Vagina (tissue), 2 donors: ENCODE results near the gene TFPT. TPM values are rescaled to one million over a fixed set of nuclear protein-coding genes. Genes with fewer than 3 reads are reported as not detected.
A peak's percentile ranks its signal among the peaks of the same experiment; 100 is the strongest.

Source experiments
- DNase-seq, 2 donors: peaks; one replicate each; pipeline ENCODE4 v3.0.0-alpha.2; 2017; ENCODE audit errors: extremely low spot score in 2 of 2
- H3K27ac ChIP-seq: fragments of 200-600 bp; sonication (generic); one replicate; pipeline ENCODE4 v1.5.1; 2019
- H3K27me3 ChIP-seq: fragments of 200-600 bp; sonication (generic); one replicate; pipeline ENCODE4 v1.5.1; 2019
- H3K36me3 ChIP-seq, 2 donors: fragments of 200-600 bp; sonication (generic); one replicate each; pipeline ENCODE4 v1.5.1; 2017 to 2019
- H3K4me1 ChIP-seq: fragments of 200-600 bp; sonication (generic); one replicate; pipeline ENCODE4 v1.5.1; 2019
- H3K4me3 ChIP-seq, 2 donors: fragments of 200-600 bp; sonication (generic); 1 replicate in 1 of 2; 2 replicates in 1 of 2; pipeline ENCODE4 v1.5.1; 2016 to 2019
- H3K9me3 ChIP-seq: fragments of 200-600 bp; sonication (generic); one replicate; pipeline ENCODE4 v1.5.1; 2019
- POLR2A ChIP-seq, 2 donors: fragments of 450-650 bp; IDR thresholded peaks; one replicate each; pipeline ENCODE4 v1.6.1; 2017; ENCODE audit warnings: antibody characterized with exemption in 2 of 2, mild to moderate bottlenecking in 2 of 2, moderate library complexity in 2 of 2
- POLR2AphosphoS5 ChIP-seq, 2 donors: sonication (generic); formaldehyde crosslinking; IDR thresholded peaks; one replicate each; pipeline ENCODE4 v1.9.0; 2017; ENCODE audit warnings: antibody characterized with exemption in 2 of 2, mild to moderate bottlenecking in 2 of 2, low read depth in 1 of 2; ENCODE audit not compliant: insufficient read depth in 1 of 2
- intact Hi-C: fragments of 100-400 bp; cut with DNase I; formaldehyde crosslinking; loops from one replicate; pipeline ENCODE4 v1.15.1; 2023
- total RNA-seq: library from RNA; depleted of rRNA; stranded (reverse); fragments of >200 nt; gene quantifications from one replicate; pipeline ENCODE4 v1.2.3, GENCODE V29; 2016
- TF ChIP-seq, protein P1 (sequence below), 3 experiments: fragments of 450-650 bp in 2 of 3; fragments of 200-600 bp in 1 of 3; sonication (generic) in 1 of 3; IDR thresholded peaks; one replicate each; pipeline ENCODE4 v1.5.1; 2017 to 2019; ENCODE audit warnings: antibody characterized with exemption in 3 of 3, mild to moderate bottlenecking in 2 of 3, moderate library complexity in 2 of 3

Gene TFPT
- total RNA-seq, 1 donor from 2014 or later, result 13.0 TPM

DNA sequence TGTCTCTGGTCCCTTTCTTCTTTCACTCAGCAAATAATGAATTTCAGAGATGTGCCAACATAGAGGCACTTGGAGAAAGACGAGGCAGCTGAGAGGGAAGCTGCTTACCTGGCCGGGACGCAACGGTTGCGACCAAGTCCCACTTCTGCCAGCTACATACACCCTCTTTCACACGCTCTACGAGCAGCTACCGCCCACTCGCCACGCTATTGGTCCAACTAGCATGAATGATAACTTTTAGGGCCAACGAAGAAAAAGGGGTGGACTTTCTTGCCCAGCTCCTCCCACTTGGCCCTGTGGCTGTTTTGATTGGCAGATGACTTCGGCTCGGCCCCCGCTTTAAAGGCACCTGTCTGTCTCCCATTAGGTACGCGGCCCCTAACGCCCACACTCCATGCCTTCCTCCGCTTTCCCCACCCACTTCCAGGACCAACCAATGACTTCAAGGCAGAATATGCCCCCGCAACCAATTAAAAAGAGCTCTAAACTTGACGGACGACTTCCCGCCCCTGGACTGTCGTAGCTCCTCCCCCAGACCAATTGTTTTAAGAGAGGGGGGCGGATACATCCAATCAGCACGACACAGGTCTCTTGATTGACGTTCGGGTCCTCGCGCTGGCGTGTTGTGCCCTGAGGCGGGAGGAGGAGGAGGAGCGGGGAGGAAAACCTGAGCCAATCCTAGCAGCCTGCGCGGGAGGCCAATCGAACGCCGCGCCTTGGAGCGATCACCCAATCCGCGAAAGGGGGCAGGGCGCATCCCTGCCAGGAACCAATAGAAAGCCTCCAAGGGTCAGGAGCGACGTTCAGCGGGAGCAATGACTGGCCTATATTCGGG lies 21.6 kb upstream of the TFPT start:
- TF ChIP-seq, protein P1, sequence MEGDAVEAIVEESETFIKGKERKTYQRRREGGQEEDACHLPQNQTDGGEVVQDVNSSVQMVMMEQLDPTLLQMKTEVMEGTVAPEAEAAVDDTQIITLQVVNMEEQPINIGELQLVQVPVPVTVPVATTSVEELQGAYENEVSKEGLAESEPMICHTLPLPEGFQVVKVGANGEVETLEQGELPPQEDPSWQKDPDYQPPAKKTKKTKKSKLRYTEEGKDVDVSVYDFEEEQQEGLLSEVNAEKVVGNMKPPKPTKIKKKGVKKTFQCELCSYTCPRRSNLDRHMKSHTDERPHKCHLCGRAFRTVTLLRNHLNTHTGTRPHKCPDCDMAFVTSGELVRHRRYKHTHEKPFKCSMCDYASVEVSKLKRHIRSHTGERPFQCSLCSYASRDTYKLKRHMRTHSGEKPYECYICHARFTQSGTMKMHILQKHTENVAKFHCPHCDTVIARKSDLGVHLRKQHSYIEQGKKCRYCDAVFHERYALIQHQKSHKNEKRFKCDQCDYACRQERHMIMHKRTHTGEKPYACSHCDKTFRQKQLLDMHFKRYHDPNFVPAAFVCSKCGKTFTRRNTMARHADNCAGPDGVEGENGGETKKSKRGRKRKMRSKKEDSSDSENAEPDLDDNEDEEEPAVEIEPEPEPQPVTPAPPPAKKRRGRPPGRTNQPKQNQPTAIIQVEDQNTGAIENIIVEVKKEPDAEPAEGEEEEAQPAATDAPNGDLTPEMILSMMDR (IDR thresholded peaks at IDR 0.05), result no peak
- TF ChIP-seq POLR2AphosphoS5 (IDR thresholded peaks at IDR 0.05; ENCODE audit: insufficient read depth in 1 of 2, low read depth in 1 of 2), result peak in 1 of 2 donors; percentile 87
- H3K27me3 ChIP-seq, result no peaks in the 10 kb centered on the region
- H3K9me3 ChIP-seq, result no peaks in the 10 kb centered on the region
- peak overlapping the region; percentile 89 for H3K27ac ChIP-seq
- no peaks in the 10 kb centered on the region for H3K36me3 ChIP-seq
- peak; percentile 100 for DNase-seq
- peaks cover 50% of the 10 kb centered on the region for H3K4me1 ChIP-seq
- intact Hi-C loops, result no loop called here
- peak overlapping the region; percentile 78 to 88 for H3K4me3 ChIP-seq

DNA sequence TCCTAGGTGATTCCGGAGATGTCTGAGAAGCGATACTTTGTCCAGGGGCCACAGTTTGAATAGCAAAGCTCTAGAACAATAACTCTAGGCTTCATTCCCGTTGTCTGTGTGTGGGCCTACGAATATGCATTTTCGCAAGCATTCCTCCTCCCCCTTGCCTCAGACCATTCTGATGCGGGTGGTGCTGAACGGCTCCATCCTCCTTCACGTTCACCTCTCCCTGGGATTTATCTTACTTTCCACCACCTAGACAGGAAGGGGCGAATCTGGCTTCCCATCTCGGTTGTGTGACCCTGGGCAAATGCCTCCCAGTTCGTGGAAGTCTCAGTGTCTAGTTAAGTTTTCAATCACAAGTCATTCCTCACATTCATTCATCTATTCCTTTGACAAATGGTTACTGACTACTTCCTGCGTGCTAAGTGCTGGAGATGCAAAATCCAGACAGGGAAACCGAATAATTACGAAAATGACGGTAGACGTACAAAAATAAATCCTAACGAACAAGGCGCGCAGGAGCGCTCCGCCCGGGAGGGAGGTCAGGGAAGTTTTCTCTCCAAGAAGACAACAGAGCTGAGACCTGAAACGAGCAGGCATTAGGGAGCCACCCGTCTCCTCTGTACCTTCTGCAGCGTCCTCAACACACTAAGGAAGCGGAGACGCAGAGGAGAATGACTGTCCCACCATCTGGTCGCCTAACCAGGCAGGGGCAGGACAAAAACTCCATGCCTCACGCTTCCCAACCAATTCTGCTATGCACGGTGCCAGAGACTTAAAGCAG lies 20.8 kb upstream of the TFPT start:
- intact Hi-C loops, result no loop called here
- peak in 1 of 2 donors; percentile 91 for DNase-seq
- Histone ChIP-seq H3K9me3 (no peaks in the 10 kb centered on the region), H3K4me1 (peaks cover 45% of the 10 kb centered on the region), H3K27ac (peak overlapping the region; percentile 29), H3K4me3 (peak overlapping the region; percentile 47), H3K27me3 (no peaks in the 10 kb centered on the region), H3K36me3 (no peaks in the 10 kb centered on the region)
- no peak for TF ChIP-seq POLR2AphosphoS5 (IDR thresholded peaks at IDR 0.05; ENCODE audit: insufficient read depth in 1 of 2, low read depth in 1 of 2)
- TF ChIP-seq POLR2A (IDR thresholded peaks at IDR 0.05), result no peak
- TF ChIP-seq, protein P1 (IDR thresholded peaks at IDR 0.05), result no peak

DNA sequence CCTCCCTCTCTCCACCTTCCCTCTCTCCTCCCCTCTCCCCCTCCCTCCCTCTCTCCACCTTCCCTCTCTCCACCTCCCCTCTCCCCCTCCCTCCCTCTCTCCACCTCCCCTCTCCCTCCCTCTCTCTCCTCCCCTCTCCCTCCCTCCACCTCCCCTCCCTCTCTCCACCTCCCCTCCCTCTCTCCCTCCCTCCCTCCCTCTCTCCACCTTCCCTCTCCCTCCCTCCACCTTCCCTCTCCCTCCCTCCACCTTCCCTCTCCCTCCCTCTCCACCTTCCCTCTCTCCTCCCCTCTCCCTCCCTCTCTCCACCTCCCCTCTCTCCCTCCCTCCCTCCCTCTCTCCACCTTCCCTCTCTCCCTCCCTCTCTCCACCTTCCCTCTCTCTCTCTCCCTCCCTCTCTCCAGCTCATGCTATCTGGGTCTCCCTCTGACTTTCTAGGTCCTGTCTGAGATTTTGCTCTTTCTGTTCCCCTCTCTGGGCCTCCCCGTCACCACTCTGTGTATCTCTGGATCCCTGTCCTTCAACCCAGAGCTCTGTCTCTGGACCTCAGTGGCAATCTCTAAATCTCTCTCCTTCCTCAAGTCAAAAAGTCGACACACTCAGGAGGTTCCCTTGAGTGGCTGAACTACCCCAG lies 18.6 kb upstream of the TFPT start:
- Histone ChIP-seq H3K27ac (no peak overlapping the region), H3K9me3 (no peaks in the 10 kb centered on the region), H3K36me3 (peaks cover 0 to 9% of the 10 kb centered on the region in 2 donors), H3K4me1 (peaks cover 23% of the 10 kb centered on the region), H3K4me3 (no peak overlapping the region), H3K27me3 (no peaks in the 10 kb centered on the region)
- TF ChIP-seq POLR2A (IDR thresholded peaks at IDR 0.05) (no peak), POLR2AphosphoS5 (IDR thresholded peaks at IDR 0.05; ENCODE audit: insufficient read depth in 1 of 2, low read depth in 1 of 2) (no peak)
- TF ChIP-seq, protein P1 (IDR thresholded peaks at IDR 0.05), result no peak
- intact Hi-C loops, result no loop called here
- DNase-seq, result no peak

DNA sequence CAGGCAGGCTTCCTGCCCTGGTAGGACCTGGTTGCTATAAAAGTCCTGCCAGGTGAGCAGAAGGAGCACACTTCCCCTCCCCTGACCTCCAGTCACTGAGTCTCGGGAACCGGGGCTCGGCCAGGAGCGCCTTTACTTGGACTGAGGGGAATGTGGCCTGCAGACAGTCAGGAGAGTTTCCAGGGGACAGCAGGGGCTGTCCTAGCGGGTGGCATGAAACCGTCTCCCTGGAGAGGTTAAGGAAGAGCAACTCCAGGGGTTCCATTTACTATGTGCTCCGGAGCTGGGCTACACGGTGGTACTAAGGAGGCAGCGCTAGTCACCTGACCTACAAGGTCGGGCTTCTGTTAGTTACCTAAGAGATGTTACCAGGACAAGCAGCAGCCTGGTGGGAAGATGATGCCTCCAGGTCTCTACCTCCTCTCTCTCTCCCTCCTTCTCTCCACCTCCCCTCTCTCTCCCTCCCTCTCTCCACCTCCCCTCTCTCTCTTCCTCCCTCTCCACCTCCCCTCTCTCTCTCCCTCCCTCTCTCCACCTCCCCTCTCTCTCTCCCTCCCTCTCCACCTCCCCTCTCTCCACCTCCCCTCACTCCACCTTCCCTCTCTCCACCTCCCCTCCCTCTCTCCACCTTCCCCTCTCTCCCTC lies 18.0 kb upstream of the TFPT start:
- Histone ChIP-seq H3K9me3 (no peaks in the 10 kb centered on the region), H3K4me1 (peaks cover 16% of the 10 kb centered on the region), H3K4me3 (no peak overlapping the region), H3K36me3 (peaks cover 0 to 16% of the 10 kb centered on the region in 2 donors), H3K27me3 (no peaks in the 10 kb centered on the region), H3K27ac (no peak overlapping the region)
- TF ChIP-seq POLR2AphosphoS5 (IDR thresholded peaks at IDR 0.05; ENCODE audit: insufficient read depth in 1 of 2, low read depth in 1 of 2), result no peak
- intact Hi-C loops, result no loop called here
- peak in 1 of 2 donors; percentile 100 for DNase-seq

DNA sequence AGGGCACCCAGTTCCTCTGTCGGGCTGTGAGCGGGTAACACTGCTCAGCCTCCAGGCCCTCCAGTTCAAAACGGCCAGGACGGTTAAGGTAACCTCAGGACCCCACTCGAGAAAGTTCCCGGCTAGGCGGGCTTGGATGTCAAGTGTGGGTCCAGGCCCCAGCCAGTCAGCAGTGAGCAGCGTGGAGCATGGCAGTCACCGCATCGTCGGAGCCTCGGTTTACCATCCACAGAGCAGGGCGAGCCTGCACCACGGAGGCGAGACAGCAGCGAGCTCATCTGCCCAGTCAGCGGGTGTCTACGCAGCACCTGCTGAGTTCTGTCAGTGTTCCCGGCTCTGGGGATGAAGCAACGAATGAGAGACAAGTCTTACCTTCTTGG lies 14.2 kb upstream of the TFPT start:
- no peaks in the 10 kb centered on the region for H3K4me1 ChIP-seq
- H3K27ac ChIP-seq, result no peak overlapping the region
- peaks cover 0 to 54% of the 10 kb centered on the region in 2 donors for H3K36me3 ChIP-seq
- TF ChIP-seq POLR2AphosphoS5 (IDR thresholded peaks at IDR 0.05; ENCODE audit: insufficient read depth in 1 of 2, low read depth in 1 of 2), result no peak
- TF ChIP-seq, protein P1 (IDR thresholded peaks at IDR 0.05), result no peak
- no peak for TF ChIP-seq POLR2A (IDR thresholded peaks at IDR 0.05)
- intact Hi-C loops, result no loop called here
- no peak overlapping the region for H3K4me3 ChIP-seq
- no peak for DNase-seq
- no peaks in the 10 kb centered on the region for H3K27me3 ChIP-seq
- H3K9me3 ChIP-seq, result no peaks in the 10 kb centered on the region
